Muscle of arm (tissue), 12 donors: ENCODE data around the gene FGD3. TPM values are rescaled to one million over a fixed set of nuclear protein-coding genes. Genes with fewer than 3 reads are reported as not detected.
"Not testable (repeated sequence)": the region's sequence is repeated elsewhere in the genome, so short reads cannot be mapped to it uniquely, and the experiment has no call there.

ENCODE experiments used
- DNase-seq: peaks from one replicate; pipeline ENCODE4 v3.0.0-alpha.2; 2013
- polyA plus RNA-seq, 12 donors: library from polyadenylated mRNA; unstranded; fragments of 120-200 nt; gene quantifications; one replicate each; pipeline ENCODE4 v1.2.1, GENCODE V29; 2013; ENCODE audit not compliant: insufficient read length in 12 of 12

The FGD3 gene
- polyA plus RNA-seq, 12 donors, result 2.0 to 15.7 (median 3.8) TPM; not detected in 1

GRCh38 chr9:93009337-93010015 lies 62.2 kb downstream of the FGD3 start:
- no peak for DNase-seq

- DNase-seq, result no peak
These were observed 62.7 kb downstream of the FGD3 start for GRCh38 chr9:93010056-93010455.

GRCh38 chr9:93010704-93011103 lies 63.4 kb downstream of the FGD3 start:
- DNase-seq, result no peak

- DNase-seq, result no peak
These were observed 63.8 kb downstream of the FGD3 start for GRCh38 chr9:93011114-93011513.

- DNase-seq, result no peak
These were observed 65.9 kb downstream of the FGD3 start for GRCh38 chr9:93012963-93013855.

- DNase-seq, result no peak
These were observed 66.7 kb downstream of the FGD3 start for GRCh38 chr9:93013856-93014582.

GRCh38 chr9:93015190-93015589 lies 67.9 kb downstream of the FGD3 start:
- not testable (repeated sequence) for DNase-seq

- no peak for DNase-seq
These were observed 70.3 kb downstream of the FGD3 start for GRCh38 chr9:93017621-93018020.

GRCh38 chr9:93020151-93020550 lies 72.8 kb downstream of the FGD3 start:
- no peak for DNase-seq

- no peak for DNase-seq
These were observed 73.7 kb downstream of the FGD3 start for GRCh38 chr9:93020771-93021670.

- no peak for DNase-seq
These were observed 74.7 kb downstream of the FGD3 start for GRCh38 chr9:93022066-93022465.

- DNase-seq, result no peak
These were observed 75.6 kb downstream of the FGD3 start for GRCh38 chr9:93022721-93023520.

GRCh38 chr9:93023521-93023815 lies 76.1 kb downstream of the FGD3 start:
- no peak for DNase-seq

GRCh38 chr9:93024646-93024910 lies 77.3 kb downstream of the FGD3 start:
- DNase-seq, result no peak

GRCh38 chr9:93024986-93025630 lies 77.8 kb downstream of the FGD3 start:
- no peak for DNase-seq

GRCh38 chr9:93025736-93026135 lies 78.4 kb downstream of the FGD3 start:
- DNase-seq, result no peak

- no peak for DNase-seq
These were observed 79.3 kb downstream of the FGD3 start for GRCh38 chr9:93026640-93027039.

- DNase-seq, result no peak
These were observed 80.4 kb downstream of the FGD3 start for GRCh38 chr9:93027750-93028149.

- DNase-seq, result no peak
These were observed 81.2 kb downstream of the FGD3 start for GRCh38 chr9:93028448-93029006.
